ENCODE results near the gene KAT7.
A peak's percentile ranks its signal among the peaks of the same experiment; 100 is the strongest.

KAT7 gene

GRCh38 chr17:49760932-49761558, 27.4 kb upstream of the KAT7 start:
- DNase-seq: no peak

- no peak for DNase-seq
Measured at GRCh38 chr17:49762151-49762941, 26.1 kb upstream of the KAT7 start.

GRCh38 chr17:49763735-49764558, 24.5 kb upstream of the KAT7 start, which contains the start of gene FAM117A:
TSS of gene FAM117A (minus strand) at chr17:49764131. CDS start at chr17:49764087, 44 bp downstream.
- DNase-seq: peak; percentile 97

- DNase-seq: no peak
Measured at GRCh38 chr17:49764559-49765180, 23.8 kb upstream of the KAT7 start.

- no peak for DNase-seq
Measured at GRCh38 chr17:49766918-49767530, 21.5 kb upstream of the KAT7 start.

- no peak for DNase-seq
Measured at GRCh38 chr17:49775546-49776260, 12.8 kb upstream of the KAT7 start.

GRCh38 chr17:49776551-49777300, 11.8 kb upstream of the KAT7 start:
- no peak for DNase-seq

GRCh38 chr17:49777563-49777962, 10.9 kb upstream of the KAT7 start:
- DNase-seq: no peak

- no peak for DNase-seq
Measured at GRCh38 chr17:49779156-49779738, 9.2 kb upstream of the KAT7 start.

- no peak for DNase-seq
Measured at GRCh38 chr17:49779739-49780231, 8.7 kb upstream of the KAT7 start.

- DNase-seq: no peak
Measured at GRCh38 chr17:49783071-49783715, 5.3 kb upstream of the KAT7 start.

GRCh38 chr17:49783791-49784190, 4.7 kb upstream of the KAT7 start:
- no peak for DNase-seq

- DNase-seq: no peak
Measured at GRCh38 chr17:49784636-49785035, 3.8 kb upstream of the KAT7 start.

- no peak for DNase-seq
Measured at GRCh38 chr17:49787884-49788477, 500 bp upstream of the KAT7 start.

- no peak for DNase-seq
Measured at GRCh38 chr17:49789243-49789578, 730 bp downstream of the KAT7 start.

GRCh38 chr17:49793309-49793708, 4.8 kb downstream of the KAT7 start:
- DNase-seq: no peak

GRCh38 chr17:49795372-49795771, 6.9 kb downstream of the KAT7 start:
- no peak for DNase-seq

- no peak for DNase-seq
Measured at GRCh38 chr17:49798182-49798581, 9.7 kb downstream of the KAT7 start.

- DNase-seq: no peak
Measured at GRCh38 chr17:49798738-49799137, 10.3 kb downstream of the KAT7 start.

GRCh38 chr17:49809056-49809455, 20.6 kb downstream of the KAT7 start:
- DNase-seq: no peak

Data from NCI-H1105 (cell line).